Measurements from ENCODE around the gene OPRL1.

The OPRL1 gene

GRCh38 chr20:64144144-64144912 lies 64.4 kb downstream of the OPRL1 start:
- no peak overlapping the region for H3K4me2 ChIP-seq
- H3K4me3 ChIP-seq: no peak overlapping the region
- H3K36me3 ChIP-seq: no peaks in the 10 kb centered on the region
- no peaks in the 10 kb centered on the region for H4K20me1 ChIP-seq
- H3K27me3 ChIP-seq: no peaks in the 10 kb centered on the region
- H3K4me1 ChIP-seq: peaks cover 22% of the 10 kb centered on the region
- no peak for TF ChIP-seq Cebpa-rat (IDR thresholded peaks at IDR 0.05)
- H3K9me3 ChIP-seq: peaks cover 14% of the 10 kb centered on the region
- no peak overlapping the region for H3K27ac ChIP-seq
- H3K9ac ChIP-seq: no peak overlapping the region

DNA sequence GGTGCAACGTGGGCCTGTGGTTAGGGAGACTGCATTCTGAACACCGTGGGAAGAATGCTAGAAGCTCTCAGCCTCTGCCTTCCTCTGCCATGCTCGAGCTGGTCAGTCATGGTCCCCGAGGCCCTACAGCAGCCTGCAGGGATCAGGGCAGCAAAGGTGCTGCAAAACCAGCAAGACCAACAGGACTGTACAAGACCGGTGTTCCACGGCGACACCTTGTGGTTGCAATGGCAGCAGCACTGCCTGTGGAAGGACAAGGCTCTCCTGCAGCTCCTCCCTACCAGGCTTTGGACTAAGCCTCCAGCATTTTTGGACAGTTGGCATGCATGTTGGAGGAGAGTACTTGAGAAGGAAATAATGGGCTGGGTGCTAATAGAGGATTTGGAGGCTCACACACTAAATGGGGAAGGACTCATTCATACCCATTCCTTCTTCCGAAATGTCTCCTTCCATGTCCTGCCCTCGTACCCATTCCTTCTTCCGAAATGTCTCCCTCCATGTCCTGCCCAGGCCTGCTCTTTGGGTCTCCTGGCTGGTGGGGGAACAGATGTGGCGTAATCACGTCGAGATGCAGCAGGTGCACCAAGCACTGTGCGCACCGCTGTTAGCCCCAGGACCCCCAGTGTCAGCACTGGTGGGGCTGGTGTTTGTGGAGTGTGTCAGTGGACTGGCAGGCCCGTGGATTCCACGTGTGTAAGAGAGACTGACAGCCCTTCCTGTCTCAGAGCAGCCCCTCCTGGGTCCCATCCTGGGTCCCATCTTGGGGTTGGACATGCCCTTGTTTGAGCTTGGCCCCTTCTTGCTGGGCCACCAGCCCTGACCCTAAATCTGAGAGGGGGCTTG lies 65.8 kb downstream of the OPRL1 start:
- Histone ChIP-seq H3K9ac (no peak overlapping the region), H3K4me1 (peaks cover 22% of the 10 kb centered on the region), H3K4me2 (no peak overlapping the region), H3K4me3 (no peak overlapping the region), H3K36me3 (no peaks in the 10 kb centered on the region), H3K9me3 (peaks cover 18% of the 10 kb centered on the region), H3K27ac (no peak overlapping the region), H3K27me3 (no peaks in the 10 kb centered on the region), H4K20me1 (no peaks in the 10 kb centered on the region)
- TF ChIP-seq Cebpa-rat (IDR thresholded peaks at IDR 0.05): no peak

GRCh38 chr20:64146301-64146935 lies 66.5 kb downstream of the OPRL1 start:
- TF ChIP-seq Cebpa-rat (IDR thresholded peaks at IDR 0.05): no peak
- no peak overlapping the region for H3K4me2 ChIP-seq
- H3K9ac ChIP-seq: no peak overlapping the region
- H3K36me3 ChIP-seq: no peaks in the 10 kb centered on the region
- no peak overlapping the region for H3K27ac ChIP-seq
- no peaks in the 10 kb centered on the region for H4K20me1 ChIP-seq
- H3K9me3 ChIP-seq: peaks cover 18% of the 10 kb centered on the region
- H3K4me1 ChIP-seq: peaks cover 22% of the 10 kb centered on the region
- no peak overlapping the region for H3K4me3 ChIP-seq
- H3K27me3 ChIP-seq: no peaks in the 10 kb centered on the region

DNA sequence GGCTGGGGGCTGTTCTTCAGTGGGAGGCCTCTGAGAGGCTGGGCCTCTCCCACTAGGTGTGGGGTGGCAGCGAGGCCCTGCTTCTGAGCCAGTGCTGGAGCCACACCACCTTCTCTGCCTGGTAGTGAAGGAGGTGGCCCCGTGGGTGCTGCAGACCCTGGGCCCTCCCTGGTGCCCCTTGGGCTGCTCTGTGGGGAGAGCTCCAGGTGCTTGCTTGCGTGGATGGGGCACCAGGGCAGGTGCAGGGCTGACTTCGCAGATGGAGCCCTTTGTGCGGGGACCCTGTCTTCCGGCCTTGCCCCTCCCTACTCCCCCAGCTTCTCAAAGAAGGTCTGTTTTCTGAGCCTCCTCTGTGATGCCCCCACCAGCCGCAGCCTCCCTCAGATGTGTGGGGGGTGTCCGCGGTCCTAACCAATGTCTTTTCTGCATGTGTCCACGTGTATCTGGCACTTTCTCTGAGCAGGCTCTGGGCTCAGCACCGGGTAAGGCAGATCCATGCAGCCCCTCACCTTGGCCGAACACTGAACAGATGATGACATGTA lies 67.1 kb downstream of the OPRL1 start:
- peaks cover 16% of the 10 kb centered on the region for H3K4me1 ChIP-seq
- no peak overlapping the region for H3K9ac ChIP-seq
- no peak overlapping the region for H3K4me3 ChIP-seq
- no peaks in the 10 kb centered on the region for H3K27me3 ChIP-seq
- no peak for TF ChIP-seq Cebpa-rat (IDR thresholded peaks at IDR 0.05)
- H3K9me3 ChIP-seq: peaks cover 18% of the 10 kb centered on the region
- H4K20me1 ChIP-seq: no peaks in the 10 kb centered on the region
- H3K36me3 ChIP-seq: no peaks in the 10 kb centered on the region
- no peak overlapping the region for H3K4me2 ChIP-seq
- no peak overlapping the region for H3K27ac ChIP-seq

DNA sequence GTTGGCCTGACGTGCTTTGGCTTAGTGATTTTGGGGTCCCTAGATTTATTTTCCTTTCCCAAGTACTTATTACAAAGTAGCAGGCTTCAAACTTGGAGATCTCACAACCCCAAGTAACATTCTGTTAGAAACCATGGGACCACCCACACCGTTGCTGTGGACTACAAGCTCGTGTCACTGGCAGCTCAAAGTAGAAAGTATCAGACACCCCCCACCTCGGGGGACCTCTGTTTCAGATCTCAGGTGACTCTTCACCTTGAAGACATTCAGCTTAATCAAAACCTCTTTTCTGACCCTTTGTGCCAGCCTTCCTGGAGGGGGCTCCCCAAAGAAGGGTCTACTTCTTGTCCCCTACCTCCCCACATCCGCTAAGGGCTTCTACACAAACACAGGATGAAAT lies 68.7 kb downstream of the OPRL1 start:
- H3K4me2 ChIP-seq: no peak overlapping the region
- no peaks in the 10 kb centered on the region for H3K36me3 ChIP-seq
- 0 out of 2 replicates have a peak, but pooled peaks cover under 1% of the 10 kb centered on the region for H3K4me1 ChIP-seq
- no peak for TF ChIP-seq Cebpa-rat (IDR thresholded peaks at IDR 0.05)
- peaks cover 18% of the 10 kb centered on the region for H3K9me3 ChIP-seq
- H3K27me3 ChIP-seq: no peaks in the 10 kb centered on the region
- no peak overlapping the region for H3K4me3 ChIP-seq
- no peak overlapping the region for H3K27ac ChIP-seq
- peaks cover 5% of the 10 kb centered on the region; the same call in 1 of the 2 replicates for H4K20me1 ChIP-seq
- H3K9ac ChIP-seq: no peak overlapping the region

DNA sequence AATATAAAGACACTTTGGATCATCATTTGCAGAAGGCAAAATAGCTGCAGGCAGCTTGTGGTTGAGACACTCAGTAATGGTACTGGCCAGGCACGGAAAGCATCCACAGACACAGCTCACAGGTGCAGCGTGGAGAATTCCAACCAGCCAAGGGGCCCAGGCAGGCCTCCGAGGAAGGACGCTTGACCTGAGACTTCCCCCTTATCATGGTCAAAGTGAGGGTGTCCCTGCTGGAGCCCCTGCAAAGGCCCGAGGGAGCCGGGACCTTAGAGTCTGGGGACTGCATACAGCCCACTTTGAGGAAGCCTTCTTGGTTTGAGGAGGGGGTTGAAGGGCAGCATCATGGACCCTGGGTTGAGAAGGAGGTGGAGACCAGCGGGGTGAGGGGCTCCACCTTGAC lies 69.3 kb downstream of the OPRL1 start:
- no peak overlapping the region for H3K9ac ChIP-seq

DNA sequence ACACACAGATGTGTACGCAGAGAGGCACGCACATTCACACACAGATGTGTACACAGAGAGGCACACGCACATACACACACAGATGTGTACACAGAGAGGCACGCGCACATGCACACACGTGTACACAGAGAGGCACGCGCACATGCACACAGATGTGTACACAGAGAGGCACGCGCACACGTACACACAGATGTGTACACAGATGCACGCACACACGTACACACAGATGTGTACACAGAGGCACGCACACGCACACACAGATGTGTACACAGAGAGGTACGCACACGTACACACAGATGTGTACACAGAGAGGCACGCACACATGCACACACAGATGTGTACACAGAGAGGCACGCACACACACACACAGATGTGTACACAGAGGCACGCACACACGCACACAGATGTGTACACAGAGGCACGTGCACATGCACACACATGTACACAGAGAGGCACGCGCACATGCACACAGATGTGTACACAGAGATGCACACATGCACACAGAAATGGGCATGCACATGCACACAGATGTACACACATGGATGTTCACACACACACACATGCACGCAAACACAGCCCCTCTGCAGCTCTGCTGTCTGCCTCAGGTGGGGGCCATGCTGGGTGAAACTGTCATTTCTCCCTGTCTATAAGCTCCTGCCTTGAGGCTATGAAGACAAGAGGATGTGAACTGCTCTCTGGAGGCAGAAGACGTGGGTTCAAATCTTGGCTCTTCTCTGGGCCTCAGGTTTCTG lies 70.1 kb downstream of the OPRL1 start:
- no peak for TF ChIP-seq Cebpa-rat (IDR thresholded peaks at IDR 0.05)
- H3K9ac ChIP-seq: no peak overlapping the region
- no peak overlapping the region for H3K4me3 ChIP-seq

More for the DNA sequence above, 69.3 kb downstream of the OPRL1 start:
- Histone ChIP-seq H3K4me2 (no peak overlapping the region), H3K9me3 (peaks cover 18% of the 10 kb centered on the region), H4K20me1 (peaks cover 5% of the 10 kb centered on the region; the same call in 1 of the 2 replicates), H3K27ac (no peak overlapping the region), H3K4me1 (no peaks in the 10 kb centered on the region), H3K36me3 (no peaks in the 10 kb centered on the region), H3K4me3 (no peak overlapping the region), H3K27me3 (no peaks in the 10 kb centered on the region)
- no peak for TF ChIP-seq Cebpa-rat (IDR thresholded peaks at IDR 0.05)

More for the DNA sequence above, 70.1 kb downstream of the OPRL1 start:
- H3K9me3 ChIP-seq: peaks cover 11% of the 10 kb centered on the region
- no peaks in the 10 kb centered on the region for H3K36me3 ChIP-seq
- H4K20me1 ChIP-seq: peaks cover 5% of the 10 kb centered on the region; the same call in 1 of the 2 replicates
- H3K4me2 ChIP-seq: no peak overlapping the region
- no peak overlapping the region for H3K27ac ChIP-seq
- H3K27me3 ChIP-seq: no peaks in the 10 kb centered on the region
- H3K4me1 ChIP-seq: no peaks in the 10 kb centered on the region
